HG03280 (cell line): ENCODE results near the gene FBXO11.
A peak's percentile ranks its signal among the peaks of the same experiment; 100 is the strongest.
"Not testable (repeated sequence)": the region's sequence is repeated elsewhere in the genome, so short reads cannot be mapped to it uniquely, and the experiment has no call there.

ENCODE experiments used
- ATAC-seq: cut with Tn5 transposase; IDR thresholded peaks from one replicate; pipeline ENCODE4 v1.9.1; 2021; ENCODE audit warnings: mild to moderate bottlenecking, moderate library complexity; ENCODE audit not compliant: unreplicated experiment

Gene FBXO11

DNA sequence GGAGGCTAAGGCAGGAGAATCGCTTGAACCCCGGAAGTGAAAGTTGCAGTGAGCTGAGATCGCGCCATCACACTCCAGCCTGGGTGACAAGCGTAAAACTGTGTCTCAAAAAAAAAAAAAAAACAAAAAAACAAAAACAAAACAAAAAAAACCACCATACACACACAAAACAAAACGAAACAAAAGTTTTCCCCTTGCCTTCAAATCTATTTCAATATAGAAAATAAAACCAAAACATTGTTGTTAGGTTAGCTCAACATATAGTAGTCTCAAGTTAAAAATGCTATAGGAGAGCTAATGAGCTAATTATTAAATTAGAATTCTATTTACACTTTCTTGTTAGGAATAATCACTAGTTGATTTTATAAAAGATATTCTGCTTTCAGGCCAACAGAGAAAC, 43.3 kb downstream of the FBXO11 start:
- ATAC-seq = no peak

DNA sequence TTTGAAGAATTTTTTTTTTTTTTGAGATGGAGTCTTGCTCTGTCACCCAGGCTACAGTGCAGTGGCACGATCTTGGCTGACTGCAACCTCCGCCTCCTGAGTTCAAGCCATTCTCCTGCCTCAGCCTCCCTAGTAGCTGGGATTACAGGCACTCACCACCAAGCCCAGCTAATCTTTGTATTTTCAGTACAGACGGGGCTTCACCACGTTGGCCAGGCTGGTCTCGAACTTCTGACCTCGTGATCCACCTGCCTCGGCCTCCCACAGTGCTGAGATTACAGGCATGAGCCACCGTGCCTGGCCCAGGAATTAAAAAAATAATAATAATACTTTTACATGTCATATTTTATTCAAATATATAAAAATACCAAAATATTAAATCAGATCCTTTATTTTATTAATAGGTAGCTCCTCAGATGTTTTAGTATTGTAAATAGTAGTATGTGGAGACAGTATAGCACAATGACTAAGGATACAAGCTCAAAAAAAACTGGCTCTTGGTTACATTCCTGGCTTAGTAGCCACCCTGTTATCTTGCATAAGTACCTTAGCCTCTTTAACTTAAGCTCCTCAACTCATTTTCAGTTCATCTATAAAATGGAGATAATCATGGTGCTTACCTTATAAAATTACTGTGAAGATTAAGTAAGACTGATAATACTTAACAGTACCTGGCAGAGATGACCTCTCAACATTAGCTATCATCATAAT, 53.1 kb downstream of the FBXO11 start:
- ATAC-seq = not testable (repeated sequence)

DNA sequence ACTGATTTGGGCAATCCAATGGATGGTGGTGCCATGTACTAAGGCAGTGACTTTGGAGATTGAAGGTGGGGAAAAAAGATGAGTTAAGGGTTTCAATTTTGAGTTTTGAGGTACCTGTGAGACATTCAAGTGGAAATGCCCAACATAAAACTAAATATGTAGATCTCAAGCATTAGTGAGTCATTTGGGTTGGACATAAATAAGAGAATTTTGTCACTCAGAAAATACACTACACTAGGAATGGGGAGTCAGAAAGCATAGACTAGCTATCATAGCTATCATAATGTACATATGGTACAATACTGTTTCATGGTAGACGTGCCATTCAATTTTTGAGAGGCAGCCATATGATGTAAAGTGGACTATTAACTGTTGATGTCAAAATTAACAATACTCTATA, 56.1 kb downstream of the FBXO11 start:
- ATAC-seq = no peak

DNA sequence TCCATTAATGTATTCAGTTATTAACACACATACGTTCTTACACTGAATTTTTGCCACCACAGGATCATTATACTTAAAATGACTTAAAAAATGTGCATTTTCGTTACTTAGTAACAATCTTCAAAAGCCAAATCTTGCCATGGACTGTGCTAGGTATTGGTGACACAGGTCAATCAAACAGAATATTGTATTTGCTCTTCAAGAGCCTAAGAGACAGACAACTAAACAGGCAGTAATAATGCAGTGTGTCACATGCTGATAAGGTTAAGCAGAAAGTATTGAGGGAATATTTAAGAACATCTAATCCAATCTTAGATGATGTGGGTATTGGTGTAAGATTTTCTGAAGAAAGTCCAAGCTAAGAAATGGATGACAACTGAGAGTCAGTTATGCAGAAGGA, 56.9 kb downstream of the FBXO11 start:
- ATAC-seq = no peak

DNA sequence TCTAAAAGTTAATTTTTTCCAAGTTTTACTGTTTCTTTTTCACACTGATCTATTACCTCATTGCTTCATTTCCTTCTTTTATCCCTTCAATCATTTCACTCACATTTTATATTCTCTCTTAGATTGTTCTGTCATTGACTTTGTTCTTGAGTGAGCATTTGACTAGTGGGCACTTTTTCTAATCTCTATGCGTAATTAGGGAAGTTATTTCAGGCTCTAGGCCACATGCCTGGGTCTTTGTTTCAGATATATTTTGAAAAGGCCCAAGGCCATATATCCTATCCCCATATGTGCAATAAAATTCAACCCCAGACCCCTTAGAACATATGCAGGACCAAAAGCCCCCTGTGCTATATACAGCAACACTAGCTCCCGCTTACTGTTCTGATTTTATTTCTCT, 62.1 kb downstream of the FBXO11 start:
- ATAC-seq = no peak

DNA sequence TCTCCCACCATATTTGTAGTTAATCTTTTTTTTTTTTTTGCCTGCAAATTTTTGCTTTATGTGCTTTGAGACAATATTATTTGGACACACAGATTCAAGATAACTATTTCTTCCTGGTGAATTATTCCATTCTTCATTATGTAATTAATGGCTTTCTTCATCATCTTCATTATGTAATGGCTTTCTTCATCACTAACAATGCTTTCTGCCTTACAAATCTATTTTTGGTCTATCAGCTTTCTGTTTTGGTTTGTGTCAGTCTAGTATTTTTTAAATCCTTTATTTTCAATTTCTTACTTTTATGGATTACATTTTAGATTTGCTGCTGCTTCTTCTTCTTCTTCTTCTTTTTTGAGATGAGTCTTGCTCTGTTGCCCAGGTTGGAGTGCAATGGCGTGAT, 62.9 kb downstream of the FBXO11 start:
- no peak for ATAC-seq

DNA sequence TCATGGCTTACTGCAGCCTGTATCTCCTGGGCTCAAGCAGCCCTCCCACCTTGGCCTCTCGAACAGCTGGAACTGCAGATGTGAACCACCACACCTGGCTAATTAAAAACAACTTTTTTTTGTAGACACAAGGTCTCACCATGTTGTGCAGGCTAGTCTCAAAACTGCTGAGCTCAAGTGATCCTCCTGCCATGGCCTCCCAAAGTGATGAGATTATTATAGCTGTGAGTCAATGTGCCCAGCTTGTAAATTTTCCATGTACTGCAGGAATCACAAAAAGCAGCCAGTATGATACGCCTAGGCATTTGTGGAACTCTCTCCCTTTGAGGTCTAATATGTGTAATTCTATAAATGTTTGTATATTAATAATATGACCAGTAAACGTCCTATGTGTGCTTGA, 63.5 kb downstream of the FBXO11 start:
- ATAC-seq = no peak

DNA sequence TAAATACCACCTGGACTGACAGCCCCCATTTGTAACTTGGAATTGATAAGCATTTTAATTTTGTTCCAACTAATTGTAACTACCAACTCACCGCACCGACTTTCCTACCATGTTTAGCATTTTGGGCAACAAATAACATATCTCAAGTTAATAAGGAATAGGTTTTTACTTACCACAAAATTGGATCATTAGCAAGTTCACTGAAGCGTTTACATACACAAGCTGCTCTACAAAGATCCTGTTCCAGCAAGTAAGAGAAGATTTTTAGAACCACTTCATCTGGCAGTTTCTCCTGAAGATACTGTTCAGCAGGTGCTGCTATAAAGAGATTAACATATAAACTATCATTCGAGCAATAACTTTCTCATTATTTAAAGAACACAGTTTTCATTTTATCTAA, 67.6 kb downstream of the FBXO11 start:
- no peak for ATAC-seq

DNA sequence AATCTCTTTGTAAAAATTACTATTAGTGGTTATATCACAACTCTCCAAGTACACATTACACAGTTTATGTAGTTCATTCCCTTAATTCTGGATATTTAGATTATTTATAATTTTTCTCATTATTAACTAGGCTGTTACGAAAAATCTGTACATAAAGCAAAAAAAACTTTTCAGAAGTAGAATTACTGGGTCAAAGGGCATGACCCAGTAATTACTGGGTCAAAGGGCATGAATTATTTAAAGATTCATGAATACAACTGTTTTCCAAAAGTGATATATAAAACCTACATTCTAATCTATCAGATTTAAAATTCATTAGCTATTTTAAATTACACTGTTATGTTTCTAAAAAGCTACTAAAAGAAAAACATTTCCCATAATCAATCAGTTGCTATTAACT, 68.0 kb downstream of the FBXO11 start:
- no peak for ATAC-seq

DNA sequence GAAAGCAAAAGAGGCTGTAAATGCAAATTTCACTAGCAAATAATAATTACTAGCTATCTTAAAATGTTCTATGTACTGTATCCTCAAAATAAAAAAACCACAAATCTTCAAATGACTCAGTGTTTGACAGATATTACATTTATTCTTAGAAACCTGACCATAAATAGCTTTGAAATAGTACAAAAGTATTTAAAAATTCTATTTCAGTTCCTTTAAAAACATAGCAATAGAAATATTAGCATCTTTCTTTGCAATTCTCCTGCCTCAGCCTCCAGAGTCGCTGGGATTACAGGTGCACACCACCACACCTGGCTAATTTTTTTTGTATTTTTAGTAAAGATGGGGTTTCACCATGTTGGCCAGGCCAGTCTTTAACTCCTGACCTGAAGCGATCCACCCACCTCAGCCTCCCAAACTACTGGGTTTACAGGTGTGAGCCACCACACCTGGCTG, 72.8 kb downstream of the FBXO11 start:
- ATAC-seq = peak; percentile 73

DNA sequence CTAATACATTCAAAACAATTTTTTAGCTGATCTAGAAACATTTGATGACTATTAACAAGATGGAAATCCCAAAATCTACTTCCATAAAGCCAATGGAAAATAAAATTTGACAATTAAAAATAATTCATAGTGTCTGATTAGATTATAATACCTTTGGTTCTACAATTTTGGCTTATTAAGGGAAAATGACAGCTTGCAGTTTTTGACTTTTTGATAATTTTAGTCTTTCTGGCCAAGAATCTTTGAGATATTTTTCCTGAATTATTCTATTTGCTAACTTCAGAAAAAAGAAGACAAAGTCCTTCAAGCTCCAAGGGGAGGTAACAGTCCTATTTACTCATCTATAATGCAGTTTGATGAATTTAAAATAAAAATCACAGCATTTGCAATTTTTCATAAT, 83.8 kb downstream of the FBXO11 start:
- no peak for ATAC-seq

DNA sequence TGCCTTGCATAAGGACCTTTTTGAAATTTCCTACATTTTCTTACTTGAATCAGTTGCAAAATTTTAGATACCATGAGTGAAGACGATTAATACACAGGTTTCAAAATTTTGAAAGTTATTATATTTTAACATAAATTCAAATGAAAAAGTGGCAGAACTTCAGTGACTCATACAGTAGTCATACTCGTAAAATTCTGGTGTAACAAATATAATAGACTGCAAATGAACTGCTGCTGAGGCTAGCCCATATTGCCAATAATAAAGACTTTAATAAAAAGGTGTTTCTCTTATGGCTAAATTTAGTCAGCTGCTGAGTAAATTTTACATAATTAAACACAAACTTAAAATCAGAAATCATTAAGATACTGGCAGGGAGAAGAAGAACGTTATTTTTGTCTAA, 86.5 kb downstream of the FBXO11 start:
- ATAC-seq = no peak

DNA sequence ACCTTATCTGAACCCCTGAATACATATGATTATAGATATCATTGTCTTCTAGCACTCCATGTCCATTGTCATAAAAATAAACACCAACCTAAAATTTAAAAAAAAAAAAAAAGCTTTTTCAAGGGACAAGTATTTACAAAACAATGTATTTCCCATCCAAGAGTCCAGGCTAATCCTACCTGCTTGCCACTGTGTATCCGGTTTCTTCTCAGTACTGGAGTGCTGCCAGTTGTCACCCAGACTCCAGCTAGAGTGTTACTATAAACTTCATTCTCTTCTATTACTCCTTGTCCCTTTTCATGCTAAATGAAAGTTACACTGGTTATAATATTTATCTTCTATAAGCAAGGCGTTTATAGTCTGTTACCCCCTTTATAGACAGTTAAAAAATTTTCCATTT, 87.5 kb downstream of the FBXO11 start:
- ATAC-seq = no peak

DNA sequence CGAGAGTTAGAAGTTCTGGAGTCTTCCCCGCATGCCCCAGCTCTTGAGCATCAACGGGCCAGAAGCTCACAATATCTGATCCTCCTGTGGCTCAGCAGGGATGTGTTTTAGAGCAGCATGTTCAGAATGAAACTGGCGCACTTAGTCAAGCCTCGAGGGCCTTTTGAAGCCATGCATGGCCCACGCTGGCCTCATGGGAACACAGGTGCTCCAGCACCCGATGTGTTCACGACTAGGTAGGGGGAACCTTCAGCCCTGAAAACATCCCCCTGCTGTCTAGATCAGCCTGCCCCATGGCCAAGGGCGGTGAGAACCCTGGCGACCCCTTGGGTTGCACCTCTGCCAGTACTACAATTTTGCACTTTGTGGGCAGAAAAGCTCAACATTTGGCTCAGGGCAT, 90.5 kb downstream of the FBXO11 start:
- no peak for ATAC-seq

DNA sequence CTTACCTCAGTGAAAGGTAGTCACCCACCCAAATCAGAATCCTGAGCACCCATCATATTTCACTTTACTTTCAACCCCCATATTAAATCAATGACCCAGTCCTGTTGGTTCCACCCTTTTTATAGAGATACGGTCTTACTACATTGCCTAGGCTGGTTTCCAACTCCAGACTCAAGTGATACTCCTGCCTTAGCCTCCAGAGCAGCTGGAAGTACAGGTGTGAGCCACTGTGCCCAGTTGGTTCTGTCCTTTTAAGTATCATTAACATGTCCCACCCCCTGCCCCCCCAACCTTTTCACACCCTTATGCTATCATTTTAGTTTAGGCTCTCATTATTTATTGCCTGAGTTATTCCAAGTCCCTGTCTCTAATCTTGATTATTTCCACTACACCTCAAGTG, 94.6 kb downstream of the FBXO11 start:
- ATAC-seq = no peak

DNA sequence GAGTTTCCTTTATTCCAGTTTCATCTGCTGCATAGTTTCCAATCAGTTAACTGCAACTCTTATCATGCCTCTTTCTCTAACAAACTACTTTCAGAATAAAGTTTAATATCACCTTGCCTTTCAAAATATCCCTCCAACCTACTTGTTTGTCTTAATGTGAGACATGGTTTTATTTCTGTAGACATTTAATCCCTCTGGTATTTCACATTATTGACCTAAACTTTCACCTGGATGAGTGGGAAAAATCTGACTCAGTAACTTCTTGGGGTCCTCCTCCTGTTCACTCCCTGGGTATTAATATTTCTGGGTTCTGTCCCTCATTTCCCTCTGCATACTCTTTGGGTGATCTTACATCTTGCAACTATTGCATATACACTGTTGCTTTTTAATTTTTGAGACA, 95.4 kb downstream of the FBXO11 start:
- no peak for ATAC-seq

DNA sequence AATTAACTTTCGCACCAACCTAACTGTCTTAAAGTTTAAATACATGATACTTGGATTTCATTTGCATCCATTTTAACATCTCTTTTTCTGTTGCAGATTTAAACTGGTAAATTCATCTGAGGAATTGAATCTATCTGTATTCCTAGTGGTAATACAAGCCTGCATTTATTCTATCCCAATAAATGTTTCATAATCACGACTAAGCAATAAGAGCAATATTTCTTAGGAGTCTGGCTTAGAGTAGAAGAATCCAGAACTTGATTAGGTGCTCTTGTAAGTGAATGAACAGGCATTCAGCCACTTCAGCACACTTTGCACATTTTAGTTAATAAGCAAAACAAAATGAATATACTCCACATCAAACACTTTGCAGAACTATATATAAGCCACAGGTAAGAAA, 96.4 kb downstream of the FBXO11 start:
- ATAC-seq = no peak

DNA sequence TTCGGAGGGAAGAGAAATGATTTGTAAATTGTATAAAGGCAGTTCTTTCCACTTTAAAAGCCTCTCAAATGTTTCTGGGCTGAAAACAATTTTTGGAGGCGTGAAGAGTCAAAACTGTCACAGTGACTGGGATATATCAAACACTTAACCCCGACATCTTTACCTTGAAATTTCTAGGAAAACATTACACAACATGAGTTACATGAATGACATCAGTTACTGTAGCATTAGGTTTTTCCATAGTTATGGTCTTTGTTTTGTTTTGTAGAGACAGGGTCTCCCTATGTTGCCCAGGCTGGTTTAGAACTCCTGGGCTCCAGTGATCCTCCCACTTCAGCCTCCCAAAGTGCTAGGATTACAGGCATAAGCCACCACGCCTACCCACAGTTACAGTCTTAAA, 97.7 kb downstream of the FBXO11 start:
- ATAC-seq = no peak

DNA sequence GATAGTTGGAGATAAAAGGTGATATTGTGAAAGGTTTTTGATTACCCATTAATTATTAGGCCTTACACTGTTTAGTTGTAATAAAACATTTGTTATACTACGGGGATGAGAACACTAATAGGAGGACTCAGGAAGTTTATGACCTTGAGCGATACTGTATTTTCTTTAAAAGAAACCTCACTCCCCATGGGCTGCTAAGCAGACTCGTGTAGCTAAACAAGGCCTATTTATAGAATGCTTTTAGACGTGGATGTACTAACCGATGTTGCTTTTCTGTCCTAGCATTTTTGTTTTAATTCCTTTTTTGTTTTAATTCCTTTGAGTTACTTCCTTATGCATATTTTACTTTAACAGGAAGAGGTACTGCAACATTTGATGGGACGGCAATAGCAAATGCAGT, 100.4 kb downstream of the FBXO11 start:
- ATAC-seq = no peak

DNA sequence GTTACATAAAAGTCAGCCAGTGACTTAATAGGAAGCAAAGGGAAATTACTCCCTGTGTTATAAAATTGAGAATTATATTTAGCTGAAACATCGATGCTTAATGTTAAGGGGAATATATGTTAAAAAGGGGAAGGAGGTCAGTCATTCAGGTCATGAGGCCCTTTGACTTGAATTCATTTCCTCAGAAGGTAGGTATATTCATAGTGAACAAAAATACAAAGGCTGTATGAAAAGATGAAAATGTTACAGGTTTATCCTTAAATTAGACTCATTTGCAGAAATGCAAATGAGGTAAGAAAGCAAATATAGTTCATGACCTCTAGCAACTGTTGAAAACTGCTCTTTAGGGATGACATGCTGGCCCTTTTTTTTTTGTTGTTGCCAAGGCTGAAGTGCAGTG, 102.5 kb downstream of the FBXO11 start:
- ATAC-seq = no peak

DNA sequence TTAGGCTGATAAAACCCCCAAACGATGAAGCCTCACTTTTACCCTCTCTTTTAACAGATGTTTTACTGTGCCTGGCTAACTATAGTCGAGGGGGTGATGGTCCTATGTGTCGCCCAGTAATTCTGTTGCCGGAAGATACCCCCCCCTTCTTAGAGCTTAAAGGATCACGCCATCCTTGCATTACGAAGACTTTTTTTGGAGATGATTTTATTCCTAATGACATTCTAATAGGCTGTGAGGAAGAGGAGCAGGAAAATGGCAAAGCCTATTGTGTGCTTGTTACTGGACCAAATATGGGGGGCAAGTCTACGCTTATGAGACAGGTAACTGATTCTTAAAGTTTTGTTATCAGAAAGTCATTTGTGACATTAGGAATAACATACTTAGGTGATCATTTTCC, 102.9 kb downstream of the FBXO11 start:
- ATAC-seq = no peak

DNA sequence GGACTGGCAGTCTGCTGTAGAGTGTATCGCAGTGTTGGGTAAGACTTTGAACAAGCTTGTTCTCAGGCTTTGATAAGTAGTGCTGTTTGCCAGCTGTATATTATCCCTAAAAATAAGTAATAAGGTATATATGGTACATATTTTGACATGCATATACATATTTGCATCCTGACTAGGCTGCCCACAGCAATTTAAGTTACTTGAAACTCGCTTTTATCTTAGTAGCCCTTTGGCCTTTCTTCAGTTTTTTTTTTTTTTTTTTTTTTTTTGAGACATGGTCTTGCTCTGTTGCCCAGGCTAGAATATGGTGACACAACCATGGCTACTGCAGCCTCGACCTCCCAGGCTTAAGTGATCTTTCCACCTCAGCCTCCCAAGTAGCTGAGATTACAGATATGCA, 105.2 kb downstream of the FBXO11 start:
- ATAC-seq = no peak

DNA sequence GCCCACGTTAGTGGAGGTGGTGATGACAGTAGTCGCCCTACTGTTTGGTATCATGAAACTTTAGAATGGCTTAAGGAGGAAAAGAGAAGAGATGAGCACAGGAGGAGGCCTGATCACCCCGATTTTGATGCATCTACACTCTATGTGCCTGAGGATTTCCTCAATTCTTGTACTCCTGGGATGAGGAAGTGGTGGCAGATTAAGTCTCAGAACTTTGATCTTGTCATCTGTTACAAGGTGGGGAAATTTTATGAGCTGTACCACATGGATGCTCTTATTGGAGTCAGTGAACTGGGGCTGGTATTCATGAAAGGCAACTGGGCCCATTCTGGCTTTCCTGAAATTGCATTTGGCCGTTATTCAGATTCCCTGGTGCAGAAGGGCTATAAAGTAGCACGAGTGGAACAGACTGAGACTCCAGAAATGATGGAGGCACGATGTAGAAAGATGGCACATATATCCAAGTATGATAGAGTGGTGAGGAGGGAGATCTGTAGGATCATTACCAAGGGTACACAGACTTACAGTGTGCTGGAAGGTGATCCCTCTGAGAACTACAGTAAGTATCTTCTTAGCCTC, 107.2 kb downstream of the FBXO11 start:
- ATAC-seq = no peak
